KMS-11 (cell line): Measurements from ENCODE around the gene ASB2.

Experiments
- H2AFZ ChIP-seq: fragments of 200-600 bp; sonication (generic); 2 replicates; pipeline ENCODE4 v1.6.1; 2016; ENCODE audit warnings: antibody characterized with exemption, mixed run types, low read depth
- H3K27ac ChIP-seq: fragments of 200-600 bp; sonication (generic); 2 replicates; pipeline ENCODE4 v1.6.1; 2016; ENCODE audit warnings: mild to moderate bottlenecking, mixed run types
- H3K27me3 ChIP-seq: fragments of 200-600 bp; sonication (generic); 2 replicates; pipeline ENCODE4 v1.6.1; 2017; ENCODE audit warnings: mild to moderate bottlenecking, low read depth, mixed run types, moderate library complexity; ENCODE audit not compliant: insufficient read depth
- H3K36me3 ChIP-seq: fragments of 200-600 bp; sonication (generic); 2 replicates; pipeline ENCODE4 v1.6.1; 2017; ENCODE audit warnings: mild to moderate bottlenecking, mixed run types; ENCODE audit not compliant: insufficient read depth
- H3K4me1 ChIP-seq: fragments of 200-600 bp; sonication (generic); 2 replicates; pipeline ENCODE4 v1.6.1; 2016; ENCODE audit warnings: mild to moderate bottlenecking, low read depth, mixed run types; ENCODE audit not compliant: poor library complexity, severe bottlenecking
- H3K4me2 ChIP-seq: fragments of 200-600 bp; sonication (generic); 2 replicates; pipeline ENCODE4 v1.7.0; 2016; ENCODE audit warnings: mild to moderate bottlenecking, mixed run types
- H3K4me3 ChIP-seq: fragments of 200-600 bp; sonication (generic); IDR thresholded peaks from 2 replicates; pipeline ENCODE4 v1.6.1; 2017; ENCODE audit warnings: low read depth, low read length, mixed read lengths; ENCODE audit not compliant: insufficient read depth
- H3K79me2 ChIP-seq: fragments of 200-600 bp; sonication (generic); 2 replicates; pipeline ENCODE4 v1.6.1; 2016; ENCODE audit warnings: low read depth, mixed run types; ENCODE audit not compliant: insufficient read depth
- H3K9ac ChIP-seq: fragments of 200-600 bp; sonication (generic); 2 replicates; pipeline ENCODE4 v1.6.1; 2016; ENCODE audit warnings: mild to moderate bottlenecking, mixed run types
- H4K20me1 ChIP-seq: fragments of 200-600 bp; sonication (generic); 2 replicates; pipeline ENCODE4 v1.6.1; 2016; ENCODE audit warnings: mild to moderate bottlenecking, mixed run types; ENCODE audit not compliant: insufficient read depth
- CTCF ChIP-seq: fragments of 200-600 bp; sonication (generic); conservative IDR thresholded peaks from 2 replicates; pipeline ENCODE4 v1.6.1; 2017; ENCODE audit warnings: low read depth, mild to moderate bottlenecking, antibody characterized with exemption, low read length, moderate library complexity, mixed read lengths

Gene ASB2

GRCh38 chr14:93957751-93958566 lies 18.4 kb downstream of the ASB2 start:
- no peaks in the 10 kb centered on the region for H4K20me1 ChIP-seq
- H3K4me2 ChIP-seq = peak overlapping the region; percentile 98
- no peak overlapping the region for H3K4me3 ChIP-seq
- TF ChIP-seq CTCF = no peak
- H3K36me3 ChIP-seq = no peaks in the 10 kb centered on the region
- peak overlapping the region; percentile 82; the same call in 1 of the 2 replicates for H3K27ac ChIP-seq
- H2AFZ ChIP-seq = no peak overlapping the region
- H3K27me3 ChIP-seq = no peaks in the 10 kb centered on the region
- H3K9ac ChIP-seq = no peak overlapping the region; the same call in 1 of the 2 replicates
- no peaks in the 10 kb centered on the region for H3K79me2 ChIP-seq
- H3K4me1 ChIP-seq = peaks cover 79% of the 10 kb centered on the region

GRCh38 chr14:93957333-93957710 lies 19.0 kb downstream of the ASB2 start:
- Histone ChIP-seq H3K79me2 (no peaks in the 10 kb centered on the region), H3K9ac (no peak overlapping the region), H3K27ac (no peak overlapping the region), H4K20me1 (no peaks in the 10 kb centered on the region), H3K4me1 (peaks cover 79% of the 10 kb centered on the region), H2AFZ (no peak overlapping the region), H3K36me3 (no peaks in the 10 kb centered on the region), H3K4me3 (no peak overlapping the region), H3K27me3 (no peaks in the 10 kb centered on the region), H3K4me2 (peak overlapping the region; percentile 51; the same call in 1 of the 2 replicates)
- TF ChIP-seq CTCF = no peak

- peak overlapping the region; percentile 25; the same call in 1 of the 2 replicates for H3K9ac ChIP-seq
- no peak overlapping the region for H2AFZ ChIP-seq
- peaks cover 75% of the 10 kb centered on the region for H3K4me1 ChIP-seq
- no peak for TF ChIP-seq CTCF
- H3K4me2 ChIP-seq = peak overlapping the region; percentile 51
- no peaks in the 10 kb centered on the region for H3K79me2 ChIP-seq
- H3K27me3 ChIP-seq = no peaks in the 10 kb centered on the region
- H3K27ac ChIP-seq = no peak overlapping the region; the same call in 1 of the 2 replicates
- H3K36me3 ChIP-seq = no peaks in the 10 kb centered on the region
- H3K4me3 ChIP-seq = no peak overlapping the region
- no peaks in the 10 kb centered on the region for H4K20me1 ChIP-seq
Measured at GRCh38 chr14:93956514-93957332, 19.6 kb downstream of the ASB2 start.

GRCh38 chr14:93955850-93956481 lies 20.4 kb downstream of the ASB2 start:
- Histone ChIP-seq H3K4me2 (peak overlapping the region; percentile 51), H3K36me3 (no peaks in the 10 kb centered on the region), H4K20me1 (no peaks in the 10 kb centered on the region), H3K79me2 (no peaks in the 10 kb centered on the region), H3K4me3 (no peak overlapping the region), H2AFZ (no peak overlapping the region), H3K4me1 (peaks cover 67% of the 10 kb centered on the region), H3K27ac (no peak overlapping the region; the same call in 1 of the 2 replicates), H3K9ac (peak overlapping the region; percentile 25; the same call in 1 of the 2 replicates), H3K27me3 (no peaks in the 10 kb centered on the region)
- TF ChIP-seq CTCF = no peak
